Measurements from ENCODE around the gene XRCC3.

XRCC3 gene

GRCh38 chr14:103652806-103653205, 62.4 kb downstream of the XRCC3 start:
- TF ChIP-seq CTCF (IDR thresholded peaks at IDR 0.05; ENCODE audit: borderline replicate concordance, insufficient read depth, low read depth, low read length) = no peak
- H3K4me3 ChIP-seq (ENCODE audit: low read depth, low read length) = no peak overlapping the region

GRCh38 chr14:103651585-103651984, 63.7 kb downstream of the XRCC3 start:
- TF ChIP-seq CTCF (IDR thresholded peaks at IDR 0.05; ENCODE audit: borderline replicate concordance, insufficient read depth, low read depth, low read length) = no peak

GRCh38 chr14:103650213-103650612, 65.0 kb downstream of the XRCC3 start:
- no peak overlapping the region for H3K4me3 ChIP-seq (ENCODE audit: low read depth, low read length)
- TF ChIP-seq CTCF (IDR thresholded peaks at IDR 0.05; ENCODE audit: borderline replicate concordance, insufficient read depth, low read depth, low read length) = no peak

More at GRCh38 chr14:103651585-103651984, 63.7 kb downstream of the XRCC3 start:
- H3K4me3 ChIP-seq (ENCODE audit: low read depth, low read length) = no peak overlapping the region

- TF ChIP-seq CTCF (IDR thresholded peaks at IDR 0.05; ENCODE audit: borderline replicate concordance, insufficient read depth, low read depth, low read length) = no peak
Observed at GRCh38 chr14:103649001-103649400, 66.2 kb downstream of the XRCC3 start.

More at GRCh38 chr14:103649001-103649400, 66.2 kb downstream of the XRCC3 start:
- no peak overlapping the region for H3K4me3 ChIP-seq (ENCODE audit: low read depth, low read length)

All from GM12875 (cell line).